Glomerular visceral epithelial cell (primary cell): Measurements from ENCODE around the gene PACSIN2.
"Not testable (repeated sequence)": the region's sequence is repeated elsewhere in the genome, so short reads cannot be mapped to it uniquely, and the experiment has no call there.

Experiments used
- DNase-seq: peaks from one replicate; pipeline ENCODE4 v3.0.0-alpha.2; 2016; ENCODE audit errors: extremely low spot score

The PACSIN2 gene

DNA sequence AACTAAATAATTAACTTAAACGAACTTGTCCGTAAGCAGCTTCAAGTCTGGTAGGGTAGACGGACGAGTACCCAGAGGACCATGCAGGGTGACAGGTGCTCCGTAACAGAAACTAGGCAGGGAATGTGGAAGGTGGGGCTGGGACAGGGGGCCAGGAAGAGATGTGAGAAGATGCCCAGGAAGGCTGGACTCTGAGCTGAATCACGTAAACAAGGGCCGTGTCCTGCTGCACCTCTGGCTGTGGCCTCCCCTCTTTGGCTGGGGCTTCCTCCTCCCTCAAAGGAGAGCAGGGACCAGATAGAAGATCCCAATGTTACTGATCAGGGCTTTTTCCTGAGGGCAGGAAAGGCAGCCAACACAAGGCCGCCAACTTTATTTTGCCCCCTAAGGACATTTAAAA is 47.9 kb downstream of the PACSIN2 start:
- no peak for DNase-seq

DNA sequence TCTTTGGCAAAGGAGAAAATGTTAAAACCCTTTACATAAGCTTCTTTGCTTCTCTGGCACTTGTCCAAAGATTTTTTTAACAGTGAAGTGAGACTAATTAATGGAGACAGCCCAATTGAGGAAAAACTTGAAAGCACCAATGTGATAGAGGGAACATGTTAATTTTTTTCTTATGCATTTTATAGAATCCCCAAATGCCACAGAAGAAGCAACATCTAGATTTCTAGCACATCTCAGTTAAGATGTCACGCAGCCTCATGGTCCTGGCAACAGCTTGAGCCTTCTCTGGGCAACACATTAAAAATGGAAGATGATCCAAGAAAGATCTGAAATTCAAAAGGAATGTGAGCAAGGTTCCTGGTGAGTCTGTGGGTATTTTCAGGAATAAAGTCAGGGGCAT is 48.5 kb downstream of the PACSIN2 start:
- DNase-seq: no peak

DNA sequence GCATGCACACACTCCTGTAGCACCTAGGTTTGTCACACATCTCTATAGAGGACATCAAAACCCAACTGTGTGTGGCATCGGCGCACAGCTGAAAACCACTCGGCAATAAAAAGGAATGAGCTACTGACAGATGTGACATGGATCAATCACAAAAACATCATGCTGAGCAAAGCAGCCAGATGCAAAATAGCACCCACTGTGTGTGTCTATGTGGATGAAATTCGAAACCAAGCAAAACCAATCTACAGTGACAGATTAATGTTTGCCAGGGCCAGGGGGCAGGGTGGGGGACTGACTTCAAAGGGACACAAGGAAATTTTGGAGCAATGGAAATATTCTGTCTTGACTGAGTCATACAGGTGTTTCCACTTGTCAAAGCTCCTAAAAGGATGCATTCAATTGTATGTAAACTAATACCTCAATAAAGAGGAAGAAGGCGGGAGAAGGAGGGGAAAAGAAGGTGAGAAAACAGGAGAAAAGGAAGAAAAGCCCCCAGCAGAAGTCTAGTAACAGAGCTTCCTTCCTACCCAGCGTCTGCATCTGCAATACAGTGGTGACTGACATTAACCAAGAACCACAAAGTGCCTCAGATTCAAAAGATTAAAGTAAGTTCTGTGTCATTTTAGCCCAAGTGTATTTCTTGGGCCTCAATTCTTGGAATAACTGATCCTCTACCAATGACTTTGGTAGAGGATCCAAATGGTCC is 49.8 kb downstream of the PACSIN2 start:
- DNase-seq: no peak

GRCh38 chr22:42963231-42963595 is 51.7 kb downstream of the PACSIN2 start:
- no peak for DNase-seq

DNA sequence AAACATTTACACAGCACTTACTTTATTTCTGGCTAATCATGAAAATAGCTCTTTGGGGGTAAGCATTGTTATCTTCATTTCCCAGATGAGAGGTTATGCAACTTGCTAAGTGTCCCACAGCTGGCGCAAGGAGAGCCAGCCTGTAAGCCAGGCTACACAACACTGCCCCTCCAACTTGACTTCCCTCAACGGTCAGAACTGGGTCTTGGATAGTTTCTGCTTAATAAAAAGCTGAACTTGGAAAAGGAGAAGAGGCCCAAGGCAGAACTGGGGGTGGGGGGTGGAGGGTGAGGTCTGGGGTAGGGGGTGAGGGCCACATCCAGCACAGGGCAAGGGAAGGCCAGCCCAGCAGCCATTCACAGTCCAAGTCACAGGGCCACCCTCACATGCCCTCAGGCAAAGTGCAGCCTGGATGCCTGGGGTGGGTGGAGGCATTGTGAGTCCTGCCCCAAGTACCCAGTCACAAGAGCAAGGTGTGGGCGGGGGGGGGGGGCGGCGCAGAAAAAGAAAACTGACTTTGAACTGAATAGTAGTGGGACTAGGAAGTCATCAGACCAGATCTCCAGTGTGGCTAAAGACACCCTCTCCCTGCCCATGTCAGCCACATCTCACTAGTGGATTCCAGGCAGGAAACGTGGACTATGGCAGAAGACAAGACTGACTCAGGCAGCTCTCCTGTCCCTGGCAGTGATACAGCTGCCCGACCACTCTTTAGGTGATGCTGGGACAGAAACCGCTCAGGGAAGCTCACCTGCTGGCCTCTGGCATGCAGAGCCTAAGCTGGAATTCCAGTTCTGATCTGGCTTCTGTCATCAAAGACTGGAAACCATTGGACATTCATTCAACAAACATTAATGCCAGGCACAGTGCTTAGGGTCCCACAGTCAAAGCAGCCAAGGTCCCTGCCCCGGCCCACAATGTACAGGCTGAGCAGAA is 52.4 kb downstream of the PACSIN2 start:
- no peak for DNase-seq

DNA sequence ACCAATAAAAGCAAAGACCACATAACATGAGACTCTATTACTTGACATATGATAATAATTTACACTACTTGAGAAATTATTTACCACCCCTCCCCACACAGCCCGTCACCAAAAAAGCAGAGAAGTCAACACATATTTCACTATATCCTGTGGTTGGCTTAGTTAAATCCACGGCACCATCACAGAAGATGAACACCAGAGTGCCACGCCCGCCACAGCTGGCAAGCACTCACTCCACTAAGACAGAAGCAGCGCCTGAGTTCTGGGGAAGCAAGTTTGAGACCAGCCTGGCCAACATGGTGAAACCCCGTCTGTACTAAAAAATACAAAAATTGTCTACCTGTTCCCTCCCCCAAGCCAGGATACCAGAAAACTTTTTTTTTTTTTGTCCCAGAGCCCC is 53.1 kb downstream of the PACSIN2 start:
- no peak for DNase-seq

- not testable (repeated sequence) for DNase-seq
Observed at GRCh38 chr22:42961400-42961690, 53.6 kb downstream of the PACSIN2 start.

- DNase-seq: no peak
Observed at GRCh38 chr22:42960531-42961399, 54.2 kb downstream of the PACSIN2 start.

- DNase-seq: peak; percentile 78
Observed at GRCh38 chr22:42959576-42960509, 55.1 kb downstream of the PACSIN2 start.

- no peak for DNase-seq
Observed at GRCh38 chr22:42958937-42959336, 56.0 kb downstream of the PACSIN2 start.

DNA sequence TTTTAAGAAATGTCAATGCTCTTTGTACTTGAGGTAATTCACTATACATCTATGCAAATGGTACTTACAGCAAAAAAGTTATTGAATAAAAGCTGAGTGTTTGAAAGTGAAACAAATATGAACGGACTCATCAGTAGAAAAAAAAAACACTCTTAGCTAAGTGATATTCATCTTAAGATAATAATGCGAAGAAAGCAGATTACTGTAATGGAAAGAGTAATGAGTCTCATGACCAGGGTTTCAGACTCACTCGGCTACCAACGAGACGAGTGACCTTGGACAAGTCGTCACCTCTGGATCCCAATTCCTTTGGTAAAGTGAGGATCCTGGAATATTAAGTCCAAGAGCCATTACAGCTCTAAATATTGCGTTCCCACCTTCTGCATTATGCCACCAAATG is 57.0 kb downstream of the PACSIN2 start:
- DNase-seq: no peak

GRCh38 chr22:42957544-42957943 is 57.4 kb downstream of the PACSIN2 start:
- no peak for DNase-seq

DNA sequence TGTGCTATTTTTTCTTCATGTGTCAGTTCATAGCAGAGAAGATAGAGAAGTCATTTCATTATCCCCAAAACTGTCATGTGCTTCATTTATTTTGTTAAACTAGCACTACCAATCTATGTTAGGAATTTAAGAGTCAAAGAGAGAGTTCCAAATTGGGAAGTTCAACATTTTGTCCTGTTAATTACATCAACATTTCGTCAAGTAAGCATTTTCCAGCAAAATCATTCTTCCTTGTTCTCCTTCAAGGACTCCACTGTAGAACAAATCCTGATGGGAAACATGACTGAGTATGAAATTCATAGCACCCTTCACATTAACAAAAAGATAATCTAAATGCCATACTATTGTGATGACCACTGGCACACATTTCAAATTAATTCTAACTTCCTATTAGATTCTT is 59.1 kb downstream of the PACSIN2 start:
- DNase-seq: no peak

GRCh38 chr22:42955087-42955635 is 59.8 kb downstream of the PACSIN2 start:
- no peak for DNase-seq

DNA sequence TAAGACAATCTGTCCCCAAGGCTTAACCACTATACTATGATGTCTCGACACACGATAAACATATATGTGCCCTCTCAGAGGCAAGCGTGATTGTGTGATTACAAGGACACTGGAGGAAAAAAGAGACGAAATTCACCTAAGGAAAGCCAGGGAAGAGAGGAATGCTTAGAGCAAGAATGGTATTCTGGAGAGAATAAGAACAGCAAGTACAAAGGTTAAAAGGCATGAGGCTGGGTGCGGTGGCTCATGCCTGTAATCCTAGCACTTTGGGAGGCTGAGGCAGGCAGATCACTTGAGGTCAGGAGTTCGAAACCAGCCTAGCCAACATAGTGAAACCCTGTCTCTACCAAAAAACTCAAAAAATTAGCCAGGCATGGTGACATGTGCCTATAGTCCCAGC is 61.2 kb downstream of the PACSIN2 start:
- not testable (repeated sequence) for DNase-seq

- no peak for DNase-seq
Observed at GRCh38 chr22:42951093-42951710, 63.7 kb downstream of the PACSIN2 start.

GRCh38 chr22:42950281-42950680 is 64.7 kb downstream of the PACSIN2 start:
- no peak for DNase-seq

DNA sequence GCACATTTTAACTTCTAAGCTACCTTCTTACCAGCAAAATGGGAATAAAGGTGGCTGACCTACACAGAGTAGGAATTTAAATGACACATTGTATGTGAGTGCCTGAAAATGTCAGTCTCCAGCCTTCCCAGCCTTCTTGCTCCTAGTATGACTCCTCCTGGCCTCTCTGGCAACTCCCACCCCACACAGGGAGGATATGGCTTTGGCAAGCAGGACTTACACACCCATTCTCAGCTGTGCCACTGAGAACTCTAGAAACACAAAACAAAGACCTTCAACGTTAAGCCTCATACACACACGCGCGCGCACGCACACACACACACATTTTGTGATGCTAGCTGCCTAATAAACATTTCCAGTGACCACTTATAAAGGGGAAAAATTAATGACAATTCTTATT is 65.8 kb downstream of the PACSIN2 start:
- DNase-seq: peak; percentile 44

GRCh38 chr22:42948294-42948693 is 66.7 kb downstream of the PACSIN2 start:
- DNase-seq: no peak

GRCh38 chr22:42947211-42947990 is 67.5 kb downstream of the PACSIN2 start:
- peak; percentile 46 for DNase-seq
